ENCODE data around the gene PLEKHN1.
"Not testable (repeated sequence)": the region's sequence is repeated elsewhere in the genome, so short reads cannot be mapped to it uniquely, and the experiment has no call there.

The PLEKHN1 gene

GRCh38 chr1:973459-974292, 7.4 kb downstream of the PLEKHN1 start:
- TF ChIP-seq ZFX (IDR thresholded peaks at IDR 0.05), result no peak
- TF ChIP-seq, protein P1, sequence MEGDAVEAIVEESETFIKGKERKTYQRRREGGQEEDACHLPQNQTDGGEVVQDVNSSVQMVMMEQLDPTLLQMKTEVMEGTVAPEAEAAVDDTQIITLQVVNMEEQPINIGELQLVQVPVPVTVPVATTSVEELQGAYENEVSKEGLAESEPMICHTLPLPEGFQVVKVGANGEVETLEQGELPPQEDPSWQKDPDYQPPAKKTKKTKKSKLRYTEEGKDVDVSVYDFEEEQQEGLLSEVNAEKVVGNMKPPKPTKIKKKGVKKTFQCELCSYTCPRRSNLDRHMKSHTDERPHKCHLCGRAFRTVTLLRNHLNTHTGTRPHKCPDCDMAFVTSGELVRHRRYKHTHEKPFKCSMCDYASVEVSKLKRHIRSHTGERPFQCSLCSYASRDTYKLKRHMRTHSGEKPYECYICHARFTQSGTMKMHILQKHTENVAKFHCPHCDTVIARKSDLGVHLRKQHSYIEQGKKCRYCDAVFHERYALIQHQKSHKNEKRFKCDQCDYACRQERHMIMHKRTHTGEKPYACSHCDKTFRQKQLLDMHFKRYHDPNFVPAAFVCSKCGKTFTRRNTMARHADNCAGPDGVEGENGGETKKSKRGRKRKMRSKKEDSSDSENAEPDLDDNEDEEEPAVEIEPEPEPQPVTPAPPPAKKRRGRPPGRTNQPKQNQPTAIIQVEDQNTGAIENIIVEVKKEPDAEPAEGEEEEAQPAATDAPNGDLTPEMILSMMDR (conservative IDR thresholded peaks at IDR 0.05), result no peak
- H3K27ac ChIP-seq, result no peak overlapping the region

DNA sequence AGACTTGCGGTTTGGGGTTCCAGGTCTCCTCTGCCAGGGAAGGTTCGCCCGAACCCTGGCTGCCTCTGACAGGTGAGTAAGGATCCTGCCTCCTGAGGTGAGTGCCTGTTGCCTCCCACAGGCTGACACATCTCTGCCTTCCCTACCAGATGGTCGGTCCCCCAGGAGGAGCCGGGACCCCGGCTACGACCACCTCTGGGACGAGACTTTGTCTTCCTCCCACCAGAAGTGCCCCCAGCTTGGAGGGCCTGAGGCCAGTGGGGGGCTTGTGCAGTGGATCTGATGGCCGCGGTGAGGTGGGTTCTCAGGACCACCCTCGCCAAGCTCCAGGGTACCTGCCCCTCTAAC, 8.0 kb downstream of the PLEKHN1 start:
- TF ChIP-seq, protein P1 (conservative IDR thresholded peaks at IDR 0.05), result no peak
- TF ChIP-seq ZFX (IDR thresholded peaks at IDR 0.05), result no peak
- H3K27ac ChIP-seq, result no peak overlapping the region

DNA sequence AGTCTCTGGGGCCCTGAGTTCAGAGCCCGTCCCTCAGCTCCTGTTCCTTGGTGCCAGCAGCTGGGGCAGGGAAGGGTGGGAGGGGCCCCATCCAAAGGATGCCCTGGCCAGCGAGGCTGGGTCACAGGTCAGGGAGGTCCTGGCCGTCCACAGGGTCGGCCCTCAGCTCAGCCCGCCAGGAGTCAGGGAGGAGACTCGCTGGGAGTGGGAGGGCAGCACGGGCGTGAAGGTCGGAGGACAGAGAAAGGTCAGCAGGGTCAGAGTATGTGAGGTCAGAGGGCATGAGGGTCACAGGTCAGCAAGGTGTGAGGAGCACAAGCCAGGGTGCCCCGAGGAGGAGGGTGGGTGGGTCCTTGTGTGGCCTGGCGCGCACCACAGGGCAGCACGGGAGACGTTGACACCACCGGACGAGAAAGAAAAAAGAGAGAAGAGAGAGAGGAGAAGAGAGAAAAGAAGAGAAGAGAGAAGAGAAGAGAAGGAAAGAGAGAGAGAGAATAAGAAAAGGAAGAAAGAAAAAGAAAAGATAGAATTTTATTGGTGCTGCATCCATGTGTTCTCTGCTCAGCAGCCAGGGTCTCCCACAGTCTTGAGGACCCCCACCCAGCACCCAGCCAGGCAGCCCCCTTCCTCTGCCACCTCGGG, 8.5 kb downstream of the PLEKHN1 start:
- H3K27ac ChIP-seq, result no peak overlapping the region
- TF ChIP-seq, protein P1 (conservative IDR thresholded peaks at IDR 0.05), result no peak
- TF ChIP-seq ZFX (IDR thresholded peaks at IDR 0.05), result no peak

GRCh38 chr1:975365-975764, 9.1 kb downstream of the PLEKHN1 start:
- no peak for TF ChIP-seq ZFX (IDR thresholded peaks at IDR 0.05)
- TF ChIP-seq, protein P1 (conservative IDR thresholded peaks at IDR 0.05), result no peak
- H3K27ac ChIP-seq, result peak overlapping the region; percentile 82

- TF ChIP-seq ZFX (IDR thresholded peaks at IDR 0.05), result no peak
- TF ChIP-seq, protein P1 (conservative IDR thresholded peaks at IDR 0.05), result peak; percentile 84
- H3K27ac ChIP-seq, result peak overlapping the region; percentile 82
Observed at GRCh38 chr1:975896-976683, 9.8 kb downstream of the PLEKHN1 start.

GRCh38 chr1:976791-977190, 10.5 kb downstream of the PLEKHN1 start:
- not testable (repeated sequence) for H3K27ac ChIP-seq

- H3K27ac ChIP-seq, result no peak overlapping the region
- TF ChIP-seq, protein P1 (conservative IDR thresholded peaks at IDR 0.05), result no peak
Observed at GRCh38 chr1:978069-978834, 12.0 kb downstream of the PLEKHN1 start.

Measured in C4-2B (cell line).